ENCODE results near the gene FBRS.
"Not testable (repeated sequence)": the region's sequence is repeated elsewhere in the genome, so short reads cannot be mapped to it uniquely, and the experiment has no call there.

FBRS gene

DNA sequence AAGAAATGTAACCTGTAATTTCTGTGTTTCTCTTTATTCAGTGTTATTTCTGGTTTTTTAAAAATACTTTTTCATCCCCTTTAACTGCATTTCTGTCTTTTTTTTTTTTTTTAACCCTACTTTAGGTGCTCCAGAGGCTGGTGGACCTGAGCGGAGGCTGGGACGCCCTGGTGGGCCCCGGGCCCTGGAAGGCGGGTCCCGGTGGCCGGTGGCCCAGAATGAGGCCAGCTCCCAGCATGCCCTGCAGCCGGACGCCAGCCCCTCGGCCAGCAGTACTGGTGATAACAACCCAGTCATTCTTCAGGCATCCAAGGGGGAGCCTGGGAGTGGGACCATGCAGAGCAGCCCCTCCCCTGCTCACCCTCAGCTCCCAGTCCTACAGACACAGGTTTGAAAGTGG lies 42.3 kb downstream of the FBRS start:
- no peak for DNase-seq

DNA sequence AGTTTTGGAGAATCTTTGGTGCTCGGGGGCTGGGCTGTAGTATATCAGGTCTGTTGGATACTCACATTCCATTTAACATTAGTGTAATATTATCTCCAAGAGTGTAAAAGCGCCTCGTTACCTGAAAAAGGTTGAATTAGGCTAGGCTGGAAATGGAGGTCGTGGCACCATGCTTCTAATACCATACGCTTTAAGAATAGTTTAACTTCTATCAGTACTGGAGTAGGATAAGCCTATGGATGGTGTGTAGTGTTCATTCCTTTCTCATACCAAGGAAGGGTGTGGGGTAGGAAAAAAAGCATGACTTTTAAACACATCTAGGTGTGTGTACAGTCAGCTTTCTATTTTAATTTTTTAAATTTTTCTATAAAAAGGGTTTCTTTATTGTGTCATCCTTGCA lies 42.7 kb downstream of the FBRS start:
- no peak for DNase-seq

DNA sequence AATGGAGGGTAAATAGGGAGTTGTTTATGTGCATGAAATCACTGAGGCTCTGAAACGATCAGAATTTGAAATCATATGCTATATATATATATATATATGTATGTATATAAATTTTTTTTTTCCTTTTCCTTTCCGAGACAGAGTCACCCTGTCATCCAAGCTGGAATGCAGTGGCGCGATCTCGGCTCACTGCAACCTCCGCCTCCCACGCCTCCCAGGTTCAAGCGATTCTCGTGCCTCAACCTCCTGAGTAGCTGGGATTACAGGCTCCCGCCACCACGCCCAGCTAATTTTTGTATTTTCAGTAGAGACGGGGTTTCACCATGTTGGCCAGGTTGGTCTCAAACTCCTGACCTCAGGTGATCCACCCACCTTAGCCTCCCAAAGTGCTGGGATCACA lies 44.8 kb downstream of the FBRS start:
- DNase-seq = not testable (repeated sequence)

DNA sequence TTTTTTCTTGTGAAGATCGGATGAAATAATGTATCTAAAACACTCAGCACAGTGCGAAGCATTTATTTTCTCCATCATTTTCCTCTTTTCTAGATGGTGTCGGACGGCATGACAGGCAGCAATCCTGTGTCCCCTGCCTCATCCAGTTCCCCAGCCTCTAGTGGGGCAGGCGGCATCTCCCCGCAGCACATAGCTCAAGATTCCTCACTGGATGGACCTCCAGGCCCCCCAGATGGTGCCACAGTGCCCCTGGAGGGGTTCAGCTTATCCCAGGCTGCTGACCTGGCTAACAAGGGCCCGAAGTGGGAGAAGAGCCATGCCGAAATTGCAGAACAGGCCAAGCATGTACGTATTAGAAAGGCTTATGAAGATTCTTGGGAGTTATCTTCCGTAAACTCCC lies 45.7 kb downstream of the FBRS start:
- no peak for DNase-seq

DNA sequence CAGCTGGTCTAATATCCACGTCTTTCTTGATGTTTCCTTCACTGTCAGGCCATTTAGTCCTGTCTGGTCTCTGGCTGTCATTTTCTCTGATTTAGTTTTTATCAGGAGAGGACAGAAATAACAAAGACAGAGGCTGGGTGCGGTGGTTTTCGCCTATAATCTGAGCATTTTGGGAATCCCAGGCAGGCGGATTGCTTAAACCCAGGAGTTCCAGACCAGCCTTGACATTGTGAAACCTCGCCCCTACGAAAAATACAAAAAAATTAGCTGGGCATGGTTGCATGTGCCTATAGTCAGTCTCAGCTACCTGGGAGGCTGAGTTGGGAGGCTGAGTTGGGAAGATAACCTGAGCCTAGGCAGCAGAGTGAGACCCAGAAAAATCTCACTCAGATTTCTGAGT lies 47.8 kb downstream of the FBRS start:
- DNase-seq = no peak

DNA sequence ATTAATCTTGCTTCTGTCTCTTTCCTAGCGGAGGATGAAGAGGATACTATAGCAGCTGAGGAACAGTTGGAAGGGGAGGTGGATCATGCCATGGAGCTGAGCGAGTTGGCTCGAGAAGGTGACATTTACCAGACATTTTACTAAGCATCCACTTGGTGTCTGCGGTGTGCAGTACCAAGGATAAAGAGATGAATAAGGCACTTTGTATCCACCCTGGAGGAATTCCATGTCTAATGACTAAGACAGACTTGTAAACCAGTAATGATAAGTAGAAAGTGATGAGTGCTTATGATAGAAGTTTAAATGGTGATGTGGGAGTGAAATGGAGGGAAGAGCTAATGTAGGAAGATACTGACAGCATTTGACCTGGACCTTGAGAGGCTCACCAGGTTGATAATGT lies 52.7 kb downstream of the FBRS start:
- DNase-seq = no peak

DNA sequence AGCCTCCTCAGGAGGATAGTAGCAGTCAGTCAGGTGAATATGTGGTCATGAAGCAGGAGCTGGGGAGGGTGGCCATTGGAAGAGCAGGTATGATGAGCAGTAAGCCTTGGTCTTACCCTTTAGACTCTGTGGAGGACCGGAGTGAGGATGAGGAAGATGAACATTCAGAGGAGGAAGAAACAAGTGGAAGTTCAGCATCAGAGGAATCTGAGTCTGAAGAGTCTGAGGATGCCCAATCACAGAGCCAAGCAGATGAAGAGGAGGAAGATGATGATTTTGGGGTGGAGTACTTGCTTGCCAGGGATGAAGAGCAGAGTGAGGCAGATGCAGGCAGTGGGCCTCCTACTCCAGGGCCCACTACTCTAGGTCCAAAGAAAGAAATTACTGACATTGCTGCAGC lies 53.5 kb downstream of the FBRS start:
- no peak for DNase-seq

DNA sequence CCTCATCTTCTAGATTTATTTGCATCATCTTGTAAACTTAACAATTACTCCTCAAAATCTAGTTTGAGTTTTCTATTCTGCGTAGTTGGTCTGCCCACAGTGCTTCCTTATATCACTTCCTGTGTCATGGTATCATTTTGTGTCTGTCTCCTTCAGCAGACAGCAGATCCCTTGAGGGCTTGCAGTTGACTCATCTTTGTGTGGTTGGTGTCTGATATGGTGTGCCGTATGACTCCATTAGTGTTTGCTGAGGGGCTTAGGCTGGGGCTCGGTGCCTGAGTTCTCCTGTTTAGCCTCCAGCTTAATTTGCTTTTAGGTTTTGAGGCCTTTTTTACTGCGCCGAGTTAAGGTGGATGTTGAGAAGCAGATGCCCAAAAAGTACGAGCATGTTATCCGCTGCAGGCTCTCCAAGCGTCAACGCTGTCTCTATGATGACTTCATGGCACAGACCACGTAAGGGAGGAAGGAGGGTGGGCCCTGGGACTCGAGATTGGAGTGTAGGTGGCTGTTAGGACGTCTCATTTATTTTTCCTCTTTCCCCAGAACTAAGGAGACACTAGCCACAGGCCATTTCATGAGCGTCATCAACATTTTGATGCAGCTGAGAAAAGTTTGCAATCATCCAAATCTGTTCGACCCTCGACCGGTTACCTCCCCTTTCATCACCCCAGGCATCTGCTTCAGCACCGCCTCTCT lies 57.7 kb downstream of the FBRS start:
- peak; percentile 31 for DNase-seq

DNA sequence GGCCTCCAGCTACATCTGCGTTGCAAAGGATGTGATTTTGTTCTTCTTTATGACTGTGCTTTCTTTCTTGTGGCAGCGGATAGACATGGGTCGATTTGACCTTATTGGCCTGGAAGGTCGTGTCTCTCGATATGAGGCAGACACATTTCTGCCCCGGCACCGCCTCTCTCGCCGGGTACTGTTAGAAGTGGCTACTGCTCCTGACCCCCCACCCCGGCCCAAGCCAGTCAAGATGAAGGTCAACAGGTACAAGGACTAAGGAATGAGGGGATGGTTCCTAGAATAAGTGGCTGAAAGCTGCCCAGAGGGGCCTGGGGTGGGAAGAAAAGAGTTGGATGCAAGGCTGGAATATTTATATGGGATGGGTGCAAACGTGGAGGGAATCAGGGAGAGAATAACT lies 61.9 kb downstream of the FBRS start:
- no peak for DNase-seq
